OCI-LY3 (cell line): ENCODE results near the gene STRA6.

Experiments
- EZH2phosphoT487 ChIP-seq: fragments of 200-600 bp; shearing (Covaris generic); IDR thresholded peaks from 2 replicates; pipeline ENCODE4 v1.6.1; 2018; ENCODE audit warnings: antibody characterized with exemption, mixed run types, low read depth
- TF ChIP-seq, protein P1 (sequence below): fragments of 200-600, 300-600 bp; sonication (generic); IDR thresholded peaks from 2 replicates; pipeline ENCODE4 v1.5.1; 2014; ENCODE audit warnings: antibody characterized with exemption, low read length, low read depth

DNA sequence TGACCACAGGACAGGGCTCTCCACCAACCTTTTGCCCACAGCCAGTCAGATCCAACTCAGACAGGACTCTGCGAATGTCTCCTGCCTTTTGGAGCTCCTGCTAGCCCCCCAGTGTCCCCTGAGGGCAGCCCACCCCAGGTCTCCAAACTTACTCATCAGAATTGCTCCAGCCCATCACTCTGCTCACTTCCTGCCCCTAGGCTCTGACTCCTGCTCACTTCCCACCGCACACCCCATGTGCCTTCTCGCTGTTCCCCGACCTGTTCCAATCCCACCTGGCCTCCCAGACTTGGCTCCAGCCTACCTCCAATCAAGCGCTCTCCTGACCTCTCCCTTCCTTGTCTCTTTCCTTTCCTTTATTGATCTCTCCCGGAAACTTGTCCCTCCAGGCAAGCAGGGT is 5.9 kb upstream of the STRA6 start:
- TF ChIP-seq, protein P1, sequence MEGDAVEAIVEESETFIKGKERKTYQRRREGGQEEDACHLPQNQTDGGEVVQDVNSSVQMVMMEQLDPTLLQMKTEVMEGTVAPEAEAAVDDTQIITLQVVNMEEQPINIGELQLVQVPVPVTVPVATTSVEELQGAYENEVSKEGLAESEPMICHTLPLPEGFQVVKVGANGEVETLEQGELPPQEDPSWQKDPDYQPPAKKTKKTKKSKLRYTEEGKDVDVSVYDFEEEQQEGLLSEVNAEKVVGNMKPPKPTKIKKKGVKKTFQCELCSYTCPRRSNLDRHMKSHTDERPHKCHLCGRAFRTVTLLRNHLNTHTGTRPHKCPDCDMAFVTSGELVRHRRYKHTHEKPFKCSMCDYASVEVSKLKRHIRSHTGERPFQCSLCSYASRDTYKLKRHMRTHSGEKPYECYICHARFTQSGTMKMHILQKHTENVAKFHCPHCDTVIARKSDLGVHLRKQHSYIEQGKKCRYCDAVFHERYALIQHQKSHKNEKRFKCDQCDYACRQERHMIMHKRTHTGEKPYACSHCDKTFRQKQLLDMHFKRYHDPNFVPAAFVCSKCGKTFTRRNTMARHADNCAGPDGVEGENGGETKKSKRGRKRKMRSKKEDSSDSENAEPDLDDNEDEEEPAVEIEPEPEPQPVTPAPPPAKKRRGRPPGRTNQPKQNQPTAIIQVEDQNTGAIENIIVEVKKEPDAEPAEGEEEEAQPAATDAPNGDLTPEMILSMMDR: no peak
- no peak for TF ChIP-seq EZH2phosphoT487
